Mesothelial cell of epicardium (in vitro differentiated cells): Measurements from ENCODE around the gene TVP23C. TPM values are rescaled to one million over a fixed set of nuclear protein-coding genes. Genes with fewer than 3 reads are reported as not detected.

Experiments used
- DNase-seq, 2 experiments: peaks; one replicate each; pipeline ENCODE4 v3.0.0; 2021; ENCODE audit warnings: low spot score in 2 of 2; ENCODE audit not compliant: unreplicated experiment in 2 of 2
- H3K27ac Mint-ChIP-seq: 2 replicates; pipeline ENCODE4 v1.8.0; 2021; ENCODE audit warnings: mixed read lengths
- H3K27me3 Mint-ChIP-seq: 2 replicates; pipeline ENCODE4 v1.8.0; 2021; ENCODE audit warnings: low read depth, mixed read lengths
- H3K36me3 Mint-ChIP-seq: 2 replicates; pipeline ENCODE4 v1.8.0; 2021; ENCODE audit warnings: mixed read lengths
- H3K4me1 Mint-ChIP-seq: 2 replicates; pipeline ENCODE4 v1.8.0; 2021; ENCODE audit warnings: mixed read lengths
- H3K4me3 Mint-ChIP-seq: 2 replicates; pipeline ENCODE4 v1.8.0; 2021; ENCODE audit warnings: mild to moderate bottlenecking, moderate library complexity, mixed read lengths
- H3K9me3 Mint-ChIP-seq: 2 replicates; pipeline ENCODE4 v1.8.0; 2021; ENCODE audit warnings: mixed read lengths
- total RNA-seq: library from RNA; stranded (reverse); gene quantifications from 3 replicates; pipeline ENCODE4 v1.2.1, GENCODE V29; 2021
- TF ChIP-seq, protein P1 (sequence below): fragments of 200-600 bp; sonication (generic); IDR thresholded peaks from one replicate; pipeline ENCODE4 v1.5.0; 2021; ENCODE audit warnings: antibody characterized with exemption; ENCODE audit not compliant: unreplicated experiment

The TVP23C gene
- total RNA-seq, 1 donor from 2014 or later: 66.4 TPM

DNA sequence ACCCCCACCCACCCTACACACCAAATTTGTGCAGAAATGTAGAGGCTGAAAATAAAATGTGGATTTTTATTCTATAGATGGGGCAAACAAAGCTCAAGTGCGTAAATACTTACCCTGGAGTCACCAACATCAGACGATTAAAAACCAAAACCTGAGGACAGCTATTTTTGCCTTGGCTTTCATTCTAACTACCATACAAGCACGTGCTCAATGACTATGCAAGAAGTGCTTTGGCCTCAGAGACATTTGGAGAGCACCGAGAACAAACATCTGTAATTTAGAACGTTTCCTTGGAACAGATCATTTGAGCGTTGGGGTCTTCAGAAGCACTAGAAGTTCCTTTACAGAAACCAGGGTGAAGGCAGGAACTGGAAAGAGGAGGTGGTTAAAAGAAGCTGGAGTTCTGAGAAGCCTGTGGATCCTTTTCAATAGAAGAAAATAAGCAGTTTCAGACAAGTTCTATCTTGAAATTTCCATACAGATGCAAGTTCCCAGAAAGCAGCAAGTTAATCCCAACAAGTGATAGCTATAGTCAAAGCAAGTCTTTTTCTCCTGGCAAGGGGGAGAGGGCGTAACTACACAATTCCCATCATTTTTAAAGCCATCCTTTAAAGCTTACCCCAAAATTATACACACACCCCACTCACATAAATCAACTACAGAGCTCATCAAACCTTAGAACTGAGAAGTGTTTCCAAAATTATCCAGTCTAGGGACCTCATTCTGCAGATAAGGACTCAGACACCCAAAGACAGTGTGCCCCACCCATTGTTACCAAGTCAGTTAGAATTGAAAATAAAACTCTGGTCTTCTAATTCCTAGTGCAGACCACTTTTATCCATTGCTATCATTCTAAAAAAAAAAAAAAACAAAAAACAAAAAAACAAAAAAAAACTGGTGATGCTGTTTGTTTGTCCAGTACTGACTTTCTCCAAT, 66.3 kb downstream of the TVP23C start:
- Mint-ChIP-seq H3K9me3 (no peaks in the 10 kb centered on the region), H3K27me3 (no peaks in the 10 kb centered on the region), H3K4me3 (no peak overlapping the region), H3K36me3 (peaks cover 34% of the 10 kb centered on the region), H3K4me1 (peaks cover 9% of the 10 kb centered on the region), H3K27ac (no peak overlapping the region)
- DNase-seq: no peak
- TF ChIP-seq, protein P1, sequence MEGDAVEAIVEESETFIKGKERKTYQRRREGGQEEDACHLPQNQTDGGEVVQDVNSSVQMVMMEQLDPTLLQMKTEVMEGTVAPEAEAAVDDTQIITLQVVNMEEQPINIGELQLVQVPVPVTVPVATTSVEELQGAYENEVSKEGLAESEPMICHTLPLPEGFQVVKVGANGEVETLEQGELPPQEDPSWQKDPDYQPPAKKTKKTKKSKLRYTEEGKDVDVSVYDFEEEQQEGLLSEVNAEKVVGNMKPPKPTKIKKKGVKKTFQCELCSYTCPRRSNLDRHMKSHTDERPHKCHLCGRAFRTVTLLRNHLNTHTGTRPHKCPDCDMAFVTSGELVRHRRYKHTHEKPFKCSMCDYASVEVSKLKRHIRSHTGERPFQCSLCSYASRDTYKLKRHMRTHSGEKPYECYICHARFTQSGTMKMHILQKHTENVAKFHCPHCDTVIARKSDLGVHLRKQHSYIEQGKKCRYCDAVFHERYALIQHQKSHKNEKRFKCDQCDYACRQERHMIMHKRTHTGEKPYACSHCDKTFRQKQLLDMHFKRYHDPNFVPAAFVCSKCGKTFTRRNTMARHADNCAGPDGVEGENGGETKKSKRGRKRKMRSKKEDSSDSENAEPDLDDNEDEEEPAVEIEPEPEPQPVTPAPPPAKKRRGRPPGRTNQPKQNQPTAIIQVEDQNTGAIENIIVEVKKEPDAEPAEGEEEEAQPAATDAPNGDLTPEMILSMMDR: no peak

DNA sequence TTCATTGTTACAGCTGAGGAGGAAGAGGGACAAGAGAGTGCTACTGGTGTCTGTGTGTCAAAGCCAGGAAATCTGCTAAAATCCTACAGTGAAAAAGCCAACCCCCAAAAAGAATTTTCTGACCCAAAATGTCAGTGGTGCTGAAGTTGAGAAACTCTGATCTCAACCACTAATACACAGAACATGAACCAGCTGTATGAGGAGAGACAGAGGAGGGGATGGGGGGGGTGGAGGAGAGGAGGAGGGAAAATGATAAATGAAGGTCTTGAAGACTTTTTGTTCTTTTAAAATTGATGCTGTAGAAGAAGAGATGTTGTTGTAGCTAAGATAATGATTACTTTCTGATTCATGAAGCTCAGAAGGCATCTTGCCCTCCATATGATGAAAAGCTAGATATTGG, 68.5 kb downstream of the TVP23C start:
- Mint-ChIP-seq H3K4me3 (no peak overlapping the region), H3K36me3 (peaks cover 40% of the 10 kb centered on the region), H3K27ac (no peak overlapping the region), H3K4me1 (peaks cover 15% of the 10 kb centered on the region), H3K27me3 (no peaks in the 10 kb centered on the region), H3K9me3 (peaks cover 4% of the 10 kb centered on the region)
- TF ChIP-seq, protein P1: no peak
- DNase-seq: no peak

DNA sequence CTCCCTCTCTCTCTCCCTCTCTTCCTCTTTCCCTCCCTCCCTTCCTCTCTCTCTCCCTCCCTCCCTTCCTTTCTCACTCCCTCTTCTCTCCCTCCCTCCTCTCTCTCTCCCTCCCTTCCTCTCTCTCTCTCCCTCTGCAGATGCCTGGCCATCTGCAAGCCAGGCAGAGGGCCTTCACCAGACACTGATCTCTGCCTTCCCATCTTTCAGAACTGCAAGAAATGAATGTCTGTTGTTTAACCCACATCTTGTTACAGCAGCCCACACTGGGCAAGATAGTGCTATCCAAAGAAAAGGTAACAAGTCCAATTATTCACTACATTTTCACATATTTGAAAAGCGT, 69.6 kb downstream of the TVP23C start:
- Mint-ChIP-seq H3K36me3 (peaks cover 37% of the 10 kb centered on the region), H3K27me3 (no peaks in the 10 kb centered on the region), H3K4me1 (peaks cover 15% of the 10 kb centered on the region), H3K27ac (no peak overlapping the region), H3K9me3 (peaks cover 4% of the 10 kb centered on the region), H3K4me3 (no peak overlapping the region)
- TF ChIP-seq, protein P1: no peak
- DNase-seq: no peak

DNA sequence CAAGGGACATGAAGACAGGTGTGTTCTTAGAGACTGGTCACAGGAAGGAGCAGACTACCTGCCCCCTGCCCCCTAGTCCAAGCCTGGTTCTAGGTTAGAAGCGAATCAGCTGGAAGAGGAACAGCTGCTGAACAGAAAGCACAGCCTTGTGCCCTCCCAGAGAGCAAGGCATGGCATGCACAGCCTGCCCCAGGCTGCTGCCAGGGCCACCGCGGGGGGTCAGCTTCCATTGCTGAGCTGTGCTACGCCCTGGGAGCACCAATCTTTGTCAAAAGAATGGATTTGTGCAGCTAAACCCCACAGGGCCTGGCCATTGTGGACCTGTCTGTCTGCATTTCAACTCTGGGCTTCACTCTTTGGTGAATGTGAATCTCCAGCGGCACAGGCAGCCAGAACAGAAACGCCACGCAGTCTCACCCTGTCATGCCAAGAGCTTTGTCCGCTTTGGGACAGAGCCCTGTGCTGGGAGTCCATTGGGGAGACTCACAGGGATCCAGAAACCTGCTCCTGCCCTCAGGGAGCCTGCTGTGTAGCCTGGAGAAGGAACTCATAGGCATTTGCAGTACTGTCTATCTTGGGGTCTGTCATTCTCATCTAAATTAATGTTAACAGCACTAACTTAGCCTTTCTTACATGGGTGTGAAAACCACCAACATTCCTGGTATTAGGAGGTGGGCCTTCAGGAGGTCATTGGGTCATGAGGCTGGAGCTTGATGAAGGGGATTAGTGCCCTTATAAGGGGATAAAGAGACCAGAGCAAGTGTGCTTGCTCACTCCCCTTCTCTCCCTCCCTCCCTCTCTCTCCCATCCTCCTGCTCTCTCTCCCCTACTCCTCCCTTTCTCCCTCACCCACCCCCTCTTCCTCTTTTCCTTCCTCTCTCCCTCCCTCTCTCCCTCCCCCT, 70.2 kb downstream of the TVP23C start:
- no peak overlapping the region for H3K4me3 Mint-ChIP-seq
- TF ChIP-seq, protein P1: no peak
- DNase-seq: no peak
- peaks cover 15% of the 10 kb centered on the region for H3K4me1 Mint-ChIP-seq
- H3K27ac Mint-ChIP-seq: no peak overlapping the region
- peaks cover 4% of the 10 kb centered on the region for H3K9me3 Mint-ChIP-seq
- H3K27me3 Mint-ChIP-seq: no peaks in the 10 kb centered on the region
- H3K36me3 Mint-ChIP-seq: peaks cover 33% of the 10 kb centered on the region

DNA sequence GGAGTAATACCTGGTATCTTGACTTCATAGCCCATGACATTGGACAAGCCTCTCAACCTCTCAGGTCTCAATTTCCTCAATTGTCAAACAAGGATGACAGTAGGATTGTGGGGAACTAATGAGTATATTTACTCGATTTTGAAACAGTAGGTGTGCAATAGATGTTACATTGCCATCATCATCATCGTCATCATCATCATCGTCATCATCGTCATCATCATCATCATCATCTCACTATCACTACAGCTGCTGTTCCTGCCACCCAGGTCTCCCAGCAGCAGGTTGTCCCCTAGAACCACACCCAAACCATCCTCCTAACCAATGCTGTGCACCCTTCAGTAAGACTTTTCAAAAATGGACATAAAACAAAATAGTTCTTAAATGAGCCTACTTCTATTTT, 71.1 kb downstream of the TVP23C start:
- Mint-ChIP-seq H3K27me3 (no peaks in the 10 kb centered on the region), H3K4me1 (peaks cover 15% of the 10 kb centered on the region), H3K9me3 (peaks cover 4% of the 10 kb centered on the region), H3K36me3 (peaks cover 35% of the 10 kb centered on the region), H3K4me3 (no peak overlapping the region), H3K27ac (no peak overlapping the region)
- no peak for DNase-seq
- TF ChIP-seq, protein P1: no peak
